SK-N-MC (cell line): ENCODE data around the gene PDZD7.

ENCODE experiments used
- EZH2 ChIP-seq: fragments of 200-600 bp; sonication (generic); IDR thresholded peaks from one replicate; pipeline ENCODE4 v1.6.1; 2017; ENCODE audit warnings: antibody characterized with exemption
- FOXP2 ChIP-seq: optimal IDR thresholded peaks from 2 replicates; pipeline ENCODE3; 2011; ENCODE audit warnings: mild to moderate bottlenecking, moderate library complexity; ENCODE audit not compliant: insufficient read depth; ENCODE audit errors: extremely low read length, control extremely low read depth
- POLR2AphosphoS5 ChIP-seq: IDR thresholded peaks from 2 replicates; pipeline ENCODE4 v1.6.1; 2012; ENCODE audit warnings: mild to moderate bottlenecking, low read depth, low read length, borderline replicate concordance

- TF ChIP-seq EZH2 (no peak), POLR2AphosphoS5 (no peak), FOXP2 (no peak)
Observed at GRCh38 chr10:101020427-101021075, 10.4 kb downstream of the PDZD7 start.
